Stimulated activated CD4-positive, alpha-beta T cell treated with anti-CD3 and anti-CD28 coated beads, Interleukin-4, amount 100 ng/mL, for 24 hours (primary cell): ENCODE data around the gene SLC27A1.
"Not testable (repeated sequence)": the region's sequence is repeated elsewhere in the genome, so short reads cannot be mapped to it uniquely, and the experiment has no call there.

ENCODE experiments used
- DNase-seq: peaks from one replicate; pipeline ENCODE4 v3.0.0-alpha.2; 2020

SLC27A1 gene

DNA sequence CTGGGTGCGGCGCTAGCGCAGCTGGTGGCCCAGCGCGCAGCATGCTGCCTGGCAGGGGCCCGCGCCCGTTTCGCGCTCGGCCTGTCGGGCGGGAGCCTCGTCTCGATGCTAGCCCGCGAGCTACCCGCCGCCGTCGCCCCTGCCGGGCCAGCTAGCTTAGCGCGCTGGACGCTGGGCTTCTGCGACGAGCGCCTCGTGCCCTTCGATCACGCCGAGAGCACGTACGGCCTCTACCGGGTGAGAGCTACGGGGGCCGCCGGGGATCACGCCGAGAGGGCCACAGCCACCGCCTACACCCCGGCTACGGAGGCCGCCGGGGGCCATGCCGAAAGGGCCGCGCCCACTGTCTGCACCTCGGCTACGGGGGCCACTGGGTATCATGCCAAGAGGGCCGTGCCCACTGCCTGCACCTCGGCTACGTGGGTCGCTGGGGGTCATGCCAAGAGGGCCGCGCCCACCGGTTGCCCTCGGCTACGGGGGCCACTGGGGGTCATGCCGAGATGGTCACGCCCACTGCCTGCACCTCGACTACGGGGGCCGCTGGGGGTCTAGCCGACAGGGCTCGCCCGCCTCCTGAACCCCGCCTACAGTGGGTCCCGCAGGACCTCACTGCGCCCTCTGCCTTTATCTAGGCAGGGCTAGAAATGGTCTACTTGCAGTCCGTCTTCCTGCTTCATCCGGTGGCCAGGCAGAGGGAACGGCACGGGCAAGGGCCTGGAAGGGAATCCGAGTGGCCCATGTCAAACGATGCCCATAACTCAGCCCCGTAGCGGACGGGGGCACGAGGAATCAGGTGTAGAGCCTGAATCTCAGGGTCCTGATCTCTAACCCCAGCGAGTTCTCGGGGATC lies 41.6 kb downstream of the SLC27A1 start:
- peak; percentile 82 for DNase-seq

DNA sequence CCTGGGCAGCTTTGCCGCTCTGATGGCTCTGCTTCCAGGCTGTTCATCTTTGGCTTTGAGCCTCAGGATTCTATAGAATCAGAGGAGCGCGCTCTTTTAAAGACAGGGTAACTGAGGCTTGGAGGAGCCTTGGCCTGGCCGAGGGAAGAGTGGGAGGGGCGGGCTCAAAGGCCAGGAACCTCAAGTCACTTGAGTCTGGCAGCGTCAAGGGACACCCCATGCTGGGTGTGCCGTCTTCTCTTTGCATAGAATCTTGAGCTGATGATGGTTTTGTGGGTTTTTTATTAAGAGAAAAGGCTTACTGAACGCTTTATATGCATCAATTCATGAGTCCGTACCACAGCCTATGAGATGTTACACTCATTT lies 42.2 kb downstream of the SLC27A1 start:
- DNase-seq: no peak

DNA sequence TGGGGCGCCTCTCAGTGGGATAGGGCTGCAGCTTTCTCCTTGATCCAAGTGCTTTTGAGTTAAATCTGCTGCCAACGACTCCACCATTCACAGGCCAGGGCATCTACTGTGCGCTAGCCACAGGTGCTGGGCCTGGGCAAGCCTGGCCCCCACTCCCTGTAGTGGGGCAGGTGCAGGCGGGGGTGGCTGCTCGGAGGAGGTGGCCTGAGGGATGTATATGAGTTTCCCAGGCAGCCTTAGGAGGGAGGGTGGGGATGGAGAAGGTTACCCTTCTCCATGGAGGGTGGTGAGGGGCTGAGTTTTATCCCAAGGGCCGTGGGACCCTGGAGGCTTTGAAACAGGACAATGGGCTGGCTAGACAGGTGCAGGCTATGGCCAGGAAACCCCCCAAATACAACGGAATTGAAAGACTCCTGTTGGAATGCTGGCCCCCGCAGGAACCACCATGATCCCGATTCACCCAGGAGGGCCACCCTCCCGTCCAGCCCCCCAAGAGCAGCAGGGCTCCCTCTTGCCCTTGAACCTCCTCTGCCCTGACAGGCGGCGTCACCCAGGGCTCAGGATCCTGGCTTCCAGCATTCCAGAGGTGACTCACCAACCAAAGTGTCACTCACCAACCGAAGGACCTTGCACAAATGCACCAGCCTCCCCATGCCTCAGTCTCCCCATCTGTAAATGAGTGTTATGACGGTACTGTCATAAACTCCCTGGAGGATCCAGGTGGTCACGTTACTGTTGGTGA lies 45.3 kb downstream of the SLC27A1 start:
- DNase-seq: no peak

DNA sequence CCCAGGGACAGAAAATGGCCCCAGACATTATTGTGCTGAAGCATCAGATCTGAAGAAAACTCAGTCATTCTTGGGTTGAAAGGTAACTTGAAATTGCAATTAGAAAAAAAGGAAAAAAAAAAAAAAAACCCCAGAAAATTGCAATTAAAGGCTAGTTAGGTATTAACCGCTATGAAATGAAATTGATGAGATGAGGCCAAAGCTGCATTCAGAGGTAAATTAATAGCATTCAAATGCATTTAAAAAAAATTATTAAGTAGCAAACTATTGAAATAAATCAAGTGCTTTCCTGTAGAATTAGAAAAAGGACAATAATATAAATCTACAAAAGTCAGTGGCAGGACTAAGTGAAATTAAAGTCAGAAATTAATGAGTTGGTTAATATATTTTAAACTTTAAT lies 47.6 kb downstream of the SLC27A1 start:
- no peak for DNase-seq

DNA sequence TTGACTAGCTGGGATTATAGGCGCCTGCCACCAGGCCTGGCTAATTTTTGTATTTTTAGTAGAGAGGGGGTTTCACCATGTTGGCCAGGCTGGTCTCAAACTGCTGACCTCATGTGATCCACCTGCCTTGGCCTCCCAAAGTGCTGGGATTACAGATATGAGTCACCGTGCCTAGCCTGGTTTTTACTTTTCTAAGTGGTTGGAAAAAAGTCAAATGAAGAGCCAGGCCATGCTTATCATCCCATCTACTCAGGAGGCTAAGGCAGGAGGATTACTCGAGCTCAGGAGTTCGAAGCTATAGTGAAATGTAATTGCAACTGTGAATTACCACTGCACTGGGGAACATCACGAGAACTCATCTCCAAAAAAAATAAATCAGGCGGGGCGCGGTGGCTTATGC lies 48.3 kb downstream of the SLC27A1 start:
- DNase-seq: not testable (repeated sequence)

DNA sequence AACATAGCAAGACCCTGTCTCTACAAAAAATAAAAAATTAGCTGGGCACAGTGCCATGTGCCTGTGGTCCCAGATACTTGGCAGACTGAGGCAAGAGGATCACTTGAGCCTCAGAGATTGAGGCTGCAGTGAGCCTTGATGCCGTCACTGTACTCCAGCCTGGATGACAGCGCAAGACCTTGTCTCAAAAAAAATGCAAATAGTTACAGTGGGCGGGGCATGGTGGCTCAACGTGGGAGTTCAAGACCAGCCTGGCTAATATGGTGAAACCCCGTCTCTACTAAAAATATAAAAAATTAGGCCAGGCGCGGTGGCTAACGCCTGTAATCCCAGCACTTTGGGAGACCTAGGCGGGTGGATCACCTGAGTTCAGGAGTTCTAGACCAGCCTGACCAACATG lies 49.6 kb downstream of the SLC27A1 start:
- no peak for DNase-seq

DNA sequence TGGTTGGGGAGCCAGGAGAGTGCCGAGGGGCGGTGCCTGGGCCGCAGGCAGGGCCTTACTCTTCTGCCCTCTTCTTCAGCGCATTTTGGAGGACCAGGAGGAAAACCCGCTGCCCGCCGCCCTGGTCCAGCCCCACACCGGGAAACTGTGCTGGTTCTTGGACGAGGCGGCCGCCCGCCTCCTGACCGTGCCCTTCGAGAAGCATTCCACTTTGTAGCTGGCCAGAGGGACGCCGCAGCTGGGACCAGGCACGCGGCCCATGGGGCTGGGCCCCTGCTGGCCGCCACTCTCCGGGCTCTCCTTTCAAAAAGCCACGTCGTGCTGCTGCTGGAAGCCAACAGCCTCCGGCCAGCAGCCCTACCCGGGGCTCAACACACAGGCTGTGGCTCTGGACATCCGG lies 50.5 kb downstream of the SLC27A1 start:
- no peak for DNase-seq

DNA sequence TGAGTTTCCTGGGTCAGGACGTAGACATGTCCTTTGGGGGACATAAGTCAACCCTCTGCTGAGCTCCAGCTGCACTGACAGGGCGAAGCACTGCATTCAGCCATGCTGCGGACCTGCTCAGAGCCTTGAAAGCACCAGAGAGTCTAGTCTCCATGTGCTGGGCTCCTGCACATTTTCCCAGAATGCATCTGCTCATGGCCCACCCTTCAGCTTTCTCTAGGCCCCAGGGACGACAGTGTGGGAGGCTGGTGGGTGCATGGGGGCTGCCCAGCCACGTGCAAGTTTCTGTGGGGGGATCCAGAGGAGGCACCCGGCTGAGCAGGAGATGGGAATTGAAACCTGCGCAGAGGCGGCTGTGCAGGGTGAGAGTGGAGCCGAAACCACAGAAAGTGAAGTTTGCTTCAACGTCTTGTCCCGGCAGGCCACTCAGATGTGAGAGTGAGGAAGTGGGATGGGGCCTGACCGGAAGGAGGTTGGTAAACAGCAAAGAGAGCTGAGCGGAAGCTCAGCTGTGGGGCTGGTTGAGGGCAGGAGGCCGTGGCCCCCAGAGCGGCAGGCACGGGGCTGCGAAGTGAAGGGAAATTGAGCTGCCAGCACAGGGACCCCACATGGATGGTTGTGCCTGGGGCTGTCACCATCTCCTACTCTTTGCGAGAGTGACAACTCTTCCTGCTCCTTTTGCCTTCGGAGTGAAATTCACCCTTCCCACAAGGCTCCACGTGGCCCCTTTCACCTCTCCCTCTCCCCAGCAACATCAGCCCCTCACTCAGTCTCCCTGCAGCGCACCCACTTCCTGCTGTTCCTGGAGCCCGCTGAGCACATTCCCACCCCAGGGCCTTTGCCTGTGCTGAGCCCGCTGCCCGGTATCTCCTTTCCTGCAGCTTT lies 52.9 kb downstream of the SLC27A1 start:
- peak; percentile 42 for DNase-seq

DNA sequence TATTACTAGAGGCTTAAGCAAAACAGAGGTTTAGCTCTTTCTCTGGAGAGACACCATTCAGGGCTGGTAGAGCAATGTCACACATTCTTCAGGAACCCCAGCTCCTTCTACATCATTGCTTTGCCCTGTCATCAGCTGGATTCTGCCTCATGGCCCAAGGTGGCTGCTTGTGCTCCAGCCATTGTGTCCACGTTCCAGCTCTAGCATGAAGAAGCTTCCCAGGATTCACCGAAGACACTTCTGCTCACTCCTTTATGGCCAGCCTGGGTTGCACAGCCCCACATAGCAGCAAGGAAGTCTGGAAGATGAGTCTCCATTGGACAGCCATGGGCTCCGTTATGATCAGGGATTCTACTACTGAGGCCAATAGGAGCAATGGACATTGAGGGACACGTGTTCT lies 54.3 kb downstream of the SLC27A1 start:
- no peak for DNase-seq

DNA sequence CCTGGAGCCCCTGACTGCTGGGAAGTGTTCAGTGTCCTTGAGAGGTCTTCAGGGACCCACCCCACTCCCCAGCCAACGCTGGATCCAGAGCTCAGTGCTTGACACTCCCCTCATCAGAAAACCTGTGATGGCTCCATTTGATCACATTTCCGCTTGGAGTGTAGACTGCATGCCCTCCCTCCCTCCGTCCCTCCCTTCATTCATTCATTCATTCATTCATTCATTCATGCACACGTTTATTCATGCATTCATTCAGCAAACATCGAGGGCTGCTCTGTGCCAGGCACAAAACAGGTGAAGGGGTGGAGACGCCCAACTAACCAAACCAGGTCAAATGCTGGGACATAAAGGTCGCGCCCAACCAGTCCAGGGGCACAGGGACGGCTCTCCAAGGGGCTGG lies 54.8 kb downstream of the SLC27A1 start:
- DNase-seq: no peak

DNA sequence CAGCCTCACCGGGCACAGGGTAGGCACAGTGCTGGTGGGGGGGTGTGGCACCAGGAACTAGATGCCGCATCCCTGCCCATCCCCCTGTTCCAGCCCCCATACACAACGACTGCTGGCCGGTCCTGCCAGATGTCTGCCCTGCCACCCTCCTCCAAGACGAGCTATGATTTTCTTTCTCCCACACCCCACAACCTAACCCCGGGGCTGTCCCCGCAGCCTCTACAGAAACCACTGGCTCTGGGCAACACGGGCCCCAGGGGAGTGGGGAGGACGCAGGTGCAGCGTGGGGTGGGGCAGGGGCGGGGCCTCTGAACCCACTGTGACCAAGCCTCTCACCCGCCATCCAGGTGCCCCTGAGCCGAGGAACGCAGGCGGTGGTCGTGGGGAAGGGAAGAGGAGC lies 56.6 kb downstream of the SLC27A1 start:
- DNase-seq: no peak

DNA sequence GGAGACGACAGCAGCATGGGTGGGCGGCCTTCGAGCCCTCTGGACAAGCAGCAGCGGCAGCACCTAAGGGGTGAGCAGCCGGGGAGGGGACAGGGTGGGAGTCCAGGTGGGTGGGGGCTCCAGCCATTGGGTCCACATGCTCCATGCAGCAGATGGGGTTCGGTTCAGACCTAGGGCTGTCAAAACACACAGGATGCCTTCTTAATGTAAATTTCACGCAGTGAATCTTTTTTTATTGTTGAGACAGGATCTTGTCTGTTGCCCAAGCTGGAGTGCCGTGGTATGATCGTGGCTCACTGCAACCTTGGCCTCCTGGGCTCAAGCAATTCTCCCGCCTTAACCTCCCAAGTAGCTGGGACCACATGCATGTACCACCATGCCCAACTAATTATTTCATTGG lies 57.0 kb downstream of the SLC27A1 start:
- no peak for DNase-seq

DNA sequence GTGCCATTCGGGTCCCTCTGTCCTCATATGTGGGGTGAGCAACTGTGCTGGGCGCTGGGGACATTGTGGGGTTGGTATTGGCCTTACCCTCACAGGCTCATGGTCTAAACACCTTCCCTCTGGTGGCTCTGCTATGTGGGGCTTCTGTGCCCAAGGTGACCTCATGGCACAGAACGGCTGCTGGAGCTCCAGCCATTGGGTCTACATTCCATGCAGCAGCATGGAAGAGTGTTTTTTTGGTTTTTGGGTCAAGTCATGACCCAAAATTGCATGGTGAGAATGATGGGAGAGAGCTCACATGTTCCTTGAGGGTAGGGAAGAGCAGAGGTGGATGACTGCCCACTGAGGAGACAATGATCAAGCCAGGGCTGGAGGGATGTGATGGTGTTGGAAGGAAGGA lies 58.3 kb downstream of the SLC27A1 start:
- DNase-seq: no peak

DNA sequence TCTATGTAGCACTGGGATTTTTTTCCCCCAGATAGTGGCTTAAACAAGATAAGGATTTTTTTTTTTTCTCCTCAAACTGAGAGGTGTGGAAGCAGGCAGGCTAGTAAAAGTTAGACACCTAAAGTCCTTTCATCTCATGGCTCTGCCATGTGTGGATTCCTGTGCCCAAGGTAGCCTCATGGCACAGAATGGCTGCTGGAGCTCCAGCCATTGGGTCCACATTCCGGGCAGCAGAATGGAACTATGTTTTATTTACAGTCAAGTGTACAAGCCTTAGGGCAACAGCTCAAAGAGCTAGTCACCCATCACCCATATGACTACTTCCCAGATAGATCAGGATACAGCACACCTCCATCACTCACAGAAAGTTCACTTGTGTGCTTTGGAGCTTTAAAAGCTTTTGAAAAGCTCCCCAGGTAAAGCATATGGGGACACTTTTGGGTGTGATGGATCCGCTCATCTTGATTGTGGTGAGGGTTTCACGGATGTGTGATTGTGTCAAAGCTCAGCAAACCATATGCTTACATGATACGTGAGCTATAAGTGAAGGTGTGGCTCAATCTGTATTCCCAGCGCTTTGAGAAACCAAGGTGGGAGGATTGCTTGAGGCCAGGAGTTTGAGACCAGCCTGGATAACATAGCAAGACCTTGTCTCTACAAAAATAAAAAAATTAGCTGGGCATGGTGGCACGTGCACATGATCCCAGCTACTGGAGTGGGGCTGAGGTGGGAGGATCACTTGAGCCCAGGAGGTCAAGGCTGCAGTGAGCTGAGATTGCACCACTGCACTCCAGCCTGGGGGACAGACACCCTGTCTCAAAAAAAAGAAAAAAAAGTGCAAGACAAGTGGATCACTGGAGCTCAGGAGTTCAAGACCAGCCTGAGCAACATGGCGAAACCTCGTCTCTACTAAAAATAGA lies 59.2 kb downstream of the SLC27A1 start:
- DNase-seq: no peak

DNA sequence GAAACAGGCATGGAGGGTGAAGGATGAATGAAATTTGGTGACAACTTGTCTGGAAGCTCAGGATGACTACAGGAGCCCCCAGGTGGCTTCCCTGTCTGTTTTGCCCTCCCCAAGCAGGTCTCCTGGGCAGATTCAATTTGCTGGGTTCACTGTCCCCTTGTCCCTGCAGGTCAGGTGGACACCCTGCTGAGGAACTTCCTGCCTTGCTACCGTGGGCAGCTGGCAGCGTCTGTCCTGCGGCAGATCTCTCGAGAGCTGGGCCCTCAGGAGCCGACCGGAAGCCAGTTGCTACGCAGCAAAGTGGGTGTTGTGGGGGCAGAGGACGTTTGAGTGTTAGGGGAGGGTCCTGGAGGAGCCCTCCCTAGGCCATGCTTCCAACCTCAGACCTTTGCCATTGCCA lies 60.3 kb downstream of the SLC27A1 start:
- DNase-seq: no peak

DNA sequence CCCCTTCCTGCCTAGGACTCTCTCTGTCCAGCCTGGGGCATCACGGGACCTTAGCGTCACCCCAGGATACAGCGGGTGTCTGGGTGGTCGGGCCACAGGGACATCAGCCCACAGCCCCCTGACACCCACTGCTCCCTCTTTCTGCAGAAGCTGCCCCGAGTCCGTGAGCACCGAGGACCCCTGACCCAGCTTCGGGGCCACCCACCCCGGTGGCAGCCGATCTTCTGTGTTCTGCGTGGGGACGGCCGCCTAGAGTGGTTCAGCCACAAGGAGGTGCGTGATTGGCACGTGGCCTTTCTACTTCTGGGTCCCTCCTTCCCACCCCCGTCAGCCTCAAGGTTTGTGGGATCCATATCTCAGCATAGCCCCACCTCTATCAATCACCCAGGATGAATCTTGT lies 61.8 kb downstream of the SLC27A1 start:
- no peak for DNase-seq

DNA sequence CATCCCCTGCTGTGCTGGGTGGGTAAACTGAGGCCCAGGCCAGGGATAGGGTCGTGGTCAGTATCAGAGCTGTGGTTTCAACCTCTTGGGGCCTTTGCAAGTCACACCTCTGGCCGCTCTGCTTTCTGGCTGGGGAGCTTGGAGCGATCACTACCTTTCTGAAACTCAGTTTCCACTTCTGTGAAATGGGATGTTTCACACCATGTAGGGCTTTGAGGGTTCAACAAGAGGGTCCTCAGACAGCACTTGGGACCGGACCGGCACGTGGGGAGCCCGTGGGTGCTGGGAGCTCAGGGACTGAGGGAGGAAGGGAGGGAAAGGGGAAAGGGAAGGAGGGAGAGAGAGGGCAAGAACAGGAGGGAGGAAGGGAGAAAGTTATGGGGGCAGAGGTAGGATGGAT lies 62.2 kb downstream of the SLC27A1 start:
- no peak for DNase-seq

DNA sequence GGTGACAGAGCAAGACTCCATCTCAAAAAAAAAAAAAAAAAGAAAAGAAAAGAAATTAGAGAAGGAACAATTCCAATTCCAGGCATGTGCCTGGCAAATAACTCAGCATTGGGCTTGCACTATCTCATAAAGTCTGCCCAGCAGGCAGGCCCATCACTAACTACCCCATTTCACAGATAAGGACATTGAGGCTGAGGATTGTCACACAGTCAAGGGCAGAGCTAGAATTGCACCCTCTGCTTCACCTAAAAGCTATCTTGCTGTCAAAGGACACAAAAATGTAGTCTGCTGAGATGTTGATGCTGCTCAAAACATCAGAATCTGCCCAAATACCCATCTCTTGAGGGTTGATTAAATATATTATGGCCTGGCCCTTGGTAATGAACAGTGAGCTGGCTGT lies 64.4 kb downstream of the SLC27A1 start:
- DNase-seq: no peak

DNA sequence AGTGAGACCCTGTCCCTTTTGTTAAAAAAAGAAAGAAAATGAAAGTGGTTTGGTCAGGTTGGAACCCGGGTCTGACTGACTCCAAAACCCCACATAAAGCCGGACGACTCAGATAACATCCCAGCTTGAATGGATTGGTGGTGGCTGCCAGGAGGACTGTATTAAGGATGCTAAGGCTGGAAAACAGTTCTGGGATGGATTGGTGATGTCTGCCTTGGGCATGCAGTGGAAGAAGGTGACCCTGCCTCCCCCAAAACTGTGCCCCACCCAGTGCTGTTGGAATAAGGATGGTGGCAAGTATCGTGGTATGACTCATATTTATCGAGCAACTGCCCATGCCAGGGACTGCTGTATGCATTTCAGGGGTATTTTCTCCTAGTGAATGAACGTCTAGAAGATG lies 66.6 kb downstream of the SLC27A1 start:
- no peak for DNase-seq

DNA sequence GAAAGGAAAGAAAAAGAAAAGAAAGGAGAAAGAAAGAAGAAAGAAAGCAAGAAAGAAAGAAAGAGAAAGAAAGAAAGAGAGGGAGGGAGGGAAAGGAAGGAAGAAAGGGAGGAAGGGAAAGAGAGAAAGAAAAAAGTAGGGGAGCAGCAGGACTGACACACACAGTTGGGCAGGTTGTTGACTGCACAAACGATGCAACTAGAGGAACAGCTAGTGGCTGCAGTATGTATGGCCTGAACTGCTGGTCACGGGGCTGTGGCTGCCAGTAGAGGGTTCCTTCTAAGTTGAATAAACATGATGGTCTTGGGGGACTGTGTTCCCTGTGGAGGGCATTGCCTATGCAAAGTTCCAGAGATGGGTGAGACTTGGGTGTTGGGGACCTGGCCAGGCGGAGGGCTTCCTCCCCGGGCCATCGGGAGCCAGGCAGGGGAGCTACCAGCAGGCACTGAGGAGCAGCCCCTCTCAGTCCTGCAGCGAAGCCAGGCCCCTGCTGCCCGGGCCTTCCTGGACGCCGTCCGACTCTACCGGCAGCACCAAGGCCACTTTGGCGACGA lies 68.4 kb downstream of the SLC27A1 start:
- no peak for DNase-seq

DNA sequence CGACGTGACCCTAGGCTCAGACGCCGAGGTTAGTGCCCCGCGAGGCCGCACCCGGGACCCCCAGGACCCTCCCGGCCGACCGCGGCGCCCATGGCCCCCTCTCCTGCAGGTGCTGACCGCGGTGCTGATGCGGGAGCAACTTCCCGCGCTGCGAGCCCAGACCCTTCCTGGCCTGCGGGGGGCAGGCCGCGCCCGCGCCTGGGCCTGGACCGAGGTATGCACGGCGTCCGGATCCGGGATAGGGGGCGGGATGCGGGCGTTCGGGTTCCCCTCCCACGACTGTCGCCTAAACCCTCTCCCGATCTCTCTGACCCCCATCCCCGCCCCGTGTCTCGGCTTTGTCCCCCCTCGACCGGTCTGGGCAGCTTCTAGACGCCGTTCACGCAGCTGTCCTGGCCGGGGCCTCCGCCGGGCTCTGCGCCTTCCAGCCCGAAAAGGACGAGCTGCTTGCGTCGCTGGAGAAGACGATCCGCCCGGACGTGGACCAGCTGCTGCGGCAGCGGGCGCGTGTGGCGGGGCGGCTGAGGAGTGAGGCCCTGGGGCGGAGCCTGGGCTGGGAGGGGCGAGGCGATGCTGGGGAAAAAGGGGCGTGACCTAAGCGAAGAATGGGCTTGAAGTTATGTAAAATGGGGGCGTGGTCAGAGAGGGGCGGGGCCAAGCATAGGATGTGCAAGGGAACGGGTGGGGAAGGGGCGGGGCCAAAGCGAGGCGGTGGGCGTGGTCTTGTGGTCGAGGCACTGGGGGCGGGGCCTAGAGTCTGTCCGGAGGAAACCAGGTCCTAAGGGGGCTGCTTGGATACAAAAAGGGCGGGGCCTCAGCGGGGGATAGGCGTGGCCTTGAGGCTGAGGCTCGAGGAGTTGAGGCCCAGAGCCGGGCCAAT lies 69.2 kb downstream of the SLC27A1 start:
- DNase-seq: peak; percentile 96
